ENCODE data around the gene SMPD3.

DNA sequence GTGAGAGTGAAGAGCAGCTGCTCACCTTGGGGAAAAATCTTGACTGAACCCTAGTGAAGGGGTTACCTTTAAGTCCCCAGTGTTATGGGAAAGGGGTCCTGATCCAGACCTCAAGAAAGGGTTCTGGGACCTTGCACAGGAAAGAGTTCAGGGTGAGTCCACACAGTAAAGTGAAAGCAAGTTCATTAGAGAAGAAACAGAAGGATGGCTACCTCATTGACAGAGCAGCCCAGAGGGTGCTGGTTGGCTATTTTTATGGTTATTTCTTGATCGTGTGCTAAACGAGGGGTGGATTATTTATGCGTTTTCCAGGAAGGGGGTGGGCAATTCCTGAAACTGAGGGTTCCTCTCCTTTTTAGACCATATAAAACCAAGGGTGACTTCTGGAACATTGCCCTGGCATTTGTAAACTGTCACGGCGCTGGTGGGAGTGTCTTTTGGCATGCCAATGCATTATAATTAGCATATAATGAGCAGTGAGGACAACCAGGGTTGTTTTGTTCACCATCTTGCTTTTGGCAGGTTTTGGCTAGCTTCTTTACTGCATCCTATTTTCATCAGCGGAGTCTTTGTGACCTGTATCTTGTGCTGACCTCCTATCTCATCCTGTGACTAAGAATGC, 58.4 kb downstream of the SMPD3 start:
- no peak for TF ChIP-seq EP300 (IDR thresholded peaks at IDR 0.05)
- TF ChIP-seq, protein P1, sequence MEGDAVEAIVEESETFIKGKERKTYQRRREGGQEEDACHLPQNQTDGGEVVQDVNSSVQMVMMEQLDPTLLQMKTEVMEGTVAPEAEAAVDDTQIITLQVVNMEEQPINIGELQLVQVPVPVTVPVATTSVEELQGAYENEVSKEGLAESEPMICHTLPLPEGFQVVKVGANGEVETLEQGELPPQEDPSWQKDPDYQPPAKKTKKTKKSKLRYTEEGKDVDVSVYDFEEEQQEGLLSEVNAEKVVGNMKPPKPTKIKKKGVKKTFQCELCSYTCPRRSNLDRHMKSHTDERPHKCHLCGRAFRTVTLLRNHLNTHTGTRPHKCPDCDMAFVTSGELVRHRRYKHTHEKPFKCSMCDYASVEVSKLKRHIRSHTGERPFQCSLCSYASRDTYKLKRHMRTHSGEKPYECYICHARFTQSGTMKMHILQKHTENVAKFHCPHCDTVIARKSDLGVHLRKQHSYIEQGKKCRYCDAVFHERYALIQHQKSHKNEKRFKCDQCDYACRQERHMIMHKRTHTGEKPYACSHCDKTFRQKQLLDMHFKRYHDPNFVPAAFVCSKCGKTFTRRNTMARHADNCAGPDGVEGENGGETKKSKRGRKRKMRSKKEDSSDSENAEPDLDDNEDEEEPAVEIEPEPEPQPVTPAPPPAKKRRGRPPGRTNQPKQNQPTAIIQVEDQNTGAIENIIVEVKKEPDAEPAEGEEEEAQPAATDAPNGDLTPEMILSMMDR (IDR thresholded peaks at IDR 0.05) = no peak
